Left lung (tissue), 10 donors: ENCODE results near the gene JCHAIN. TPM values are rescaled to one million over a fixed set of nuclear protein-coding genes. Genes with fewer than 3 reads are reported as not detected.
A peak's percentile ranks its signal among the peaks of the same experiment; 100 is the strongest.
"Not testable (repeated sequence)": the region's sequence is repeated elsewhere in the genome, so short reads cannot be mapped to it uniquely, and the experiment has no call there.

ENCODE experiments used
- ATAC-seq: fragments of 200-7000 bp; cut with Tn5 transposase; one replicate; pipeline ENCODE4 v1.9.1; 2020; ENCODE audit warnings: moderate library complexity
- DNase-seq, 4 donors: peaks; one replicate each; pipeline ENCODE4 v3.0.0-alpha.2; 2013 to 2020
- H3K27ac ChIP-seq, 2 donors: fragments of 200-600 bp; sonication (generic) in 1 of 2; one replicate each; pipeline versions ENCODE4 v1.5.0 to v1.8.0; 2020 to 2021
- H3K27me3 ChIP-seq, 2 donors: fragments of 200-600 bp; sonication (generic) in 1 of 2; one replicate each; pipeline versions ENCODE4 v1.5.0 to v1.8.0; 2020 to 2021
- H3K36me3 ChIP-seq, 2 donors: fragments of 200-600 bp; sonication (generic) in 1 of 2; one replicate each; pipeline versions ENCODE4 v1.5.0 to v1.8.0; 2020 to 2021
- H3K4me1 ChIP-seq, 2 donors: fragments of 200-600 bp; one replicate each; pipeline ENCODE4 v1.8.0; 2021
- H3K4me3 ChIP-seq, 2 donors: fragments of 200-600 bp; sonication (generic) in 1 of 2; one replicate each; pipeline versions ENCODE4 v1.5.0 to v1.8.0; 2020 to 2021; ENCODE audit warnings: mild to moderate bottlenecking in 1 of 2
- H3K9me3 ChIP-seq, 2 donors: fragments of 200-600 bp; sonication (generic) in 1 of 2; one replicate each; pipeline versions ENCODE4 v1.5.0 to v1.8.0; 2020 to 2021
- intact Hi-C, 2 donors: fragments of 100-400 bp; cut with DNase I; formaldehyde crosslinking; loops; one replicate each; pipeline versions ENCODE4 v1.11.2 to v1.14.2; 2022
- polyA plus RNA-seq, 6 donors: library from polyadenylated mRNA; unstranded; fragments of 120-200 nt; gene quantifications; one replicate each; pipeline ENCODE4 v1.2.1, GENCODE V29; 2013; ENCODE audit not compliant: insufficient read length in 6 of 6
- total RNA-seq, 2 donors: library from RNA; stranded (reverse); fragmentation: NEBNext Ultra II Directional; extraction: Animal tissue kit (Norgen Biotek cat#: 25700); gene quantifications; one replicate each; pipeline ENCODE4 v1.2.1, GENCODE V29; 2021
- TF ChIP-seq, protein P1 (sequence below), 2 donors: fragments of 200-600 bp; sonication (generic) in 1 of 2; IDR thresholded peaks; one replicate each; pipeline versions ENCODE4 v1.5.0 to v1.8.0; 2021; ENCODE audit warnings: antibody characterized with exemption in 2 of 2
- donor health status: DM: no; HTN: yes; CAD: no.
- donor health status: DM: no; HTN: no; CAD: no.

Gene JCHAIN
- total and polyA plus RNA-seq, 8 donors: 1.5 to 184 (median 2.4) TPM

DNA sequence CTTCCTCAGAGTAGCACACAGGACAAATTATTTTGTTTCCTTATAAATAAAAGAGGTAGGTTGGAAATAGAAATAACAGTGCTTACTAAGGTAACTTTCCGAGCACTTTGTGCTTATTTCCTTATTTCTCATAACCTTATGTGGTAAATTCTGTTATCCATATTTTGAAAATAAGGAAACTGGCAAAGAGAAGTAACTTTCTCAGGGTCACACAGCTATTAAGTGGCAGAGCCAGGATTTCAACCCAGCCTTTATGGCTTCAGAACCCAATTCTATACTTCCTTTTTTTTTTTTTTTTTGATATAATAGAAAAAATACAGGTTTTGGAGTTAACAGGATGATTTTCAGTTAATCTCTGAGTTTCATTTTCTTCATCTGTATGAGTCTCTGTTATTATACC, 25.4 kb upstream of the JCHAIN start:
- DNase-seq (no peak), ATAC-seq (no peak)
- intact Hi-C loops: loop anchor here in 1 of 2 donors (5.0 kb wide), 1 partner anchor 146 kb away; the partner anchor contains the start of gene GRSF1
- H3K9me3 ChIP-seq: no peaks in the 10 kb centered on the region
- peaks cover 0 to 12% of the 10 kb centered on the region in 2 donors for H3K36me3 ChIP-seq
- TF ChIP-seq, protein P1, sequence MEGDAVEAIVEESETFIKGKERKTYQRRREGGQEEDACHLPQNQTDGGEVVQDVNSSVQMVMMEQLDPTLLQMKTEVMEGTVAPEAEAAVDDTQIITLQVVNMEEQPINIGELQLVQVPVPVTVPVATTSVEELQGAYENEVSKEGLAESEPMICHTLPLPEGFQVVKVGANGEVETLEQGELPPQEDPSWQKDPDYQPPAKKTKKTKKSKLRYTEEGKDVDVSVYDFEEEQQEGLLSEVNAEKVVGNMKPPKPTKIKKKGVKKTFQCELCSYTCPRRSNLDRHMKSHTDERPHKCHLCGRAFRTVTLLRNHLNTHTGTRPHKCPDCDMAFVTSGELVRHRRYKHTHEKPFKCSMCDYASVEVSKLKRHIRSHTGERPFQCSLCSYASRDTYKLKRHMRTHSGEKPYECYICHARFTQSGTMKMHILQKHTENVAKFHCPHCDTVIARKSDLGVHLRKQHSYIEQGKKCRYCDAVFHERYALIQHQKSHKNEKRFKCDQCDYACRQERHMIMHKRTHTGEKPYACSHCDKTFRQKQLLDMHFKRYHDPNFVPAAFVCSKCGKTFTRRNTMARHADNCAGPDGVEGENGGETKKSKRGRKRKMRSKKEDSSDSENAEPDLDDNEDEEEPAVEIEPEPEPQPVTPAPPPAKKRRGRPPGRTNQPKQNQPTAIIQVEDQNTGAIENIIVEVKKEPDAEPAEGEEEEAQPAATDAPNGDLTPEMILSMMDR (IDR thresholded peaks at IDR 0.05): no peak
- H3K27me3 ChIP-seq: no peaks in the 10 kb centered on the region
- peak overlapping the region in 1 of 2 donors; percentile 2 for H3K27ac ChIP-seq
- peak overlapping the region in 1 of 2 donors; percentile 1 for H3K4me3 ChIP-seq
- peaks cover 10 to 43% of the 10 kb centered on the region in 2 donors for H3K4me1 ChIP-seq

DNA sequence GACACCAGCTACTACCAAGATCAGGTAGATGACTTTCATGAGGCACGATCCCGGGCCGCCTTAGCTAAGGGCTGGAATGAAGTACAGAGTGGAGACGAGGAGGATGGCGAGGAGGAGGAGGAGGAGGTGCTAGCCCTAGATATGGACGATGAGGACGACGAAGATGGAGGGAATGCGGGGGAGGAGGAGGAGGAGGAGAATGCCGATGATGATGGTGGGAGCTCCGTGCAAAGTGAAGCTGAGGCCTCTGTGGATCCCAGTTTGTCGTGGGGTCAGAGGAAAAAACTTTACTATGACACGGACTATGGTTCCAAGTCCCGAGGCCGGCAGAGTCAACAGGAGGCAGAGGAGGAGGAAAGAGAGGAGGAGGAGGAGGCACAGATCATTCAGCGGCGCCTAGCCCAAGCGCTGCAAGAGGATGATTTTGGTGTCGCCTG, 22.5 kb upstream of the JCHAIN start:
- Histone ChIP-seq H3K27ac (peak overlapping the region; percentile 94 to 95), H3K27me3 (no peaks in the 10 kb centered on the region), H3K9me3 (no peaks in the 10 kb centered on the region), H3K4me3 (peak overlapping the region; percentile 89 to 94), H3K4me1 (peaks cover 10 to 43% of the 10 kb centered on the region in 2 donors), H3K36me3 (peaks cover 0 to 12% of the 10 kb centered on the region in 2 donors)
- DNase-seq: no peak
- intact Hi-C loops: no loop called here
- TF ChIP-seq, protein P1 (IDR thresholded peaks at IDR 0.05): no peak
- ATAC-seq: peak; percentile 7

DNA sequence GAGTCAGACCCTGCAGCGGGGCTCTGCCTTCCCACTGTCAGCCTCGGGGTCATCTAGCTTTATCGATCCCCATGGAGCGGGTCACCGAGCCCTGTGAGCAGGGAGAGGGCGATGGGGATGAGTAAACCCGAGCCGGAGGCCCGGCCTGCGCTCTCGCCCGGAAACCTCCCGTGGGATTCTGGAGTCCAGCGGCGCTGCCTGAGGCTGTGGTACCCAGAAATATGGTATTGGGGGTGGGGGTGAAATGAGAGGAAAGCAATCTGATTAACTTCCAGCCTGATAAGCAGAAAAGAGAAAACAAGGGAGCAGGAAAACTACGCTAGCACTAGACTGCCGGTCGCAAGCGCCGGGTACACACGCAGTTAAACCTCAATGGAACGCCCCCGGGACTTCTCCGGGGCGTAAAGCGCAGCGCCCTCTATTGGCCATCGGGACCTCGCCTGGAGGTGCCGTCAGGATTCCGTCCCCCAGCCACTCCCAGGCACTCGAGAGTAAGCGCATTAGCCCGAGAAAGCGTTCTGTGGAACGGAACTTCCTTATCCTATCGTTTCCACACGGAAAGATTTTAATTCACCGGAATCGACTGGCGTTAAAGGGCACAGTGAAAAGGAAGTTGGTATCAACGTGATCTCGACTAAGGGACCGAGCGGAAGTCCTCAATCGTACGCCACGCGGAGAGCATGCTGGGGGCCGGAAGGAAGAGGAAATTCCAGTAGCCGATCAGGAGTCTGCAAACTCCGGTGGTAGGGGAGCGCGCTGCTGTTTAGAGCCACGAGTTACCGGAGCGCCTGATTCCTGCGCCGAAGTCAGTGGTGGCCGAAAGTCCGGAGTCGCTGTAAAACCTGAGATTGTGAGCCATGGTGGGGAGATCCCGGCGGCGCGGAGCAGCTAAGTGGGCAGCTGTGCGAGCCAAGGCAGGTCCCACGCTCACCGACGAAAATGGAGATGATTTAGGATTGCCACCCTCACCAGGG, 21.8 kb upstream of the JCHAIN start, which contains the start of gene UTP3:
Gene UTP3, plus strand, starts transcription at position 712 of the 974 bp plus-strand sequence. Its CDS starts 146 bp downstream, at position 858.
- intact Hi-C loops: no loop called here
- TF ChIP-seq, protein P1 (IDR thresholded peaks at IDR 0.05): peak; percentile 93 to 95
- Histone ChIP-seq H3K36me3 (peaks cover 0 to 6% of the 10 kb centered on the region in 2 donors), H3K9me3 (no peaks in the 10 kb centered on the region), H3K4me3 (peak within 1 kb of the TSS; percentile 89 to 94), H3K27ac (peak within 1 kb of the TSS; percentile 94 to 95), H3K27me3 (no peaks in the 10 kb centered on the region), H3K4me1 (peaks cover 10 to 43% of the 10 kb centered on the region in 2 donors)
- peak; percentile 95 to 99 (median 97) for DNase-seq
- peak; percentile 99 for ATAC-seq

DNA sequence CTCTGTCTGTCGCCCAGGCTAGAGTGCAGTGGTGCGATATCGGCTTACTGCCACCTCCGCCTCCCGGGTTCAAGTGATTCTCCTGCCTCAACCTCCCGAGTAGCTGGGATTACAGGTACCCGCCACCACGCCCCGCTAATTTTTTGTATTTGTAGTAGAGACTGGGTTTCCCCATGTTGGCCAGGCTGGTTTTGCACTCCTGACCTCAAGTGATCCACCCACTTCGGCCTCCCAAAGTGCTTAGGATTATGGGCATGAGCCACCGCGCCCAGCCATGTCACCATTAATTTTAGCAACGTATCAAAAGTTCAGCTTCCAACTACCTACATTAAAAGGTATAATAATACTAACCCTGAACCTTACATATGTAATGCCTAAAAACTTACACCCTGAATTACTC, 21.1 kb upstream of the JCHAIN start:
- TF ChIP-seq, protein P1 (IDR thresholded peaks at IDR 0.05): no peak
- DNase-seq (peak in 1 of 4 donors; percentile 43), ATAC-seq (peak; percentile 6)
- peaks cover 0 to 4% of the 10 kb centered on the region in 2 donors for H3K36me3 ChIP-seq
- H3K4me1 ChIP-seq: peaks cover 10 to 41% of the 10 kb centered on the region in 2 donors
- no peaks in the 10 kb centered on the region for H3K9me3 ChIP-seq
- H3K4me3 ChIP-seq: peak overlapping the region; percentile 89 to 94
- no peaks in the 10 kb centered on the region for H3K27me3 ChIP-seq
- peak overlapping the region; percentile 94 to 95 for H3K27ac ChIP-seq
- intact Hi-C loops: no loop called here

DNA sequence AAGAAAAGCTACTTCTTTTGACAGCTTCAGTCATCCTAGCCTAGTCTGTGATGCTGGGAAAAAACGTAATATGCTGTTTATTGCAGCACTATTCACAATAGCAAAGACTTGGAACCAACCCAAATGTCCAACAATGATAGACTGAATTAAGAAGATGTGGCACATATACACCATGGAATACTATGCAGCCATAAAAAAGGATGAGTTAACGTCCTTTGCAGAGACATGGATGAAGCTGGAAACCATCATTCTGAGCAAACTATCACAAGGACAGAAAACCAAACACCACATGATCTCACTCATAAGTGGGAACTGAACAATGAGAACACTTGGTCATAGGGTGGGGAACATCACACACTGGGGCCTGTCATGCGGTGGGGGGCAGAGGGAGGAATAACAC, 15.8 kb upstream of the JCHAIN start:
- H3K4me1 ChIP-seq, H3K27ac ChIP-seq, ATAC-seq, H3K4me3 ChIP-seq, H3K9me3 ChIP-seq, DNase-seq, intact Hi-C loops, H3K36me3 ChIP-seq, H3K27me3 ChIP-seq: not testable (repeated sequence)
